Neural cell (in vitro differentiated cells): ENCODE results near the gene RAP1GAP2.

Experiments
- CTCF ChIP-seq: fragments of 450-650 bp; IDR thresholded peaks from 2 replicates; pipeline ENCODE4 v1.5.1; 2014; ENCODE audit warnings: antibody characterized with exemption, mild to moderate bottlenecking, moderate library complexity; ENCODE audit not compliant: poor library complexity, severe bottlenecking
- RAD21 ChIP-seq: fragments of 450-650 bp; conservative IDR thresholded peaks from 2 replicates; pipeline ENCODE4 v1.6.1; 2014; ENCODE audit warnings: antibody characterized with exemption, mild to moderate bottlenecking, moderate library complexity

GRCh38 chr17:2925011-2925410 lies 128.8 kb downstream of the RAP1GAP2 start:
- no peak for TF ChIP-seq CTCF
- TF ChIP-seq RAD21, result no peak
